ACC112 (cell line): Measurements from ENCODE around the gene WDR4.

Experiments used
- H2AFZ ChIP-seq: fragments of 200-600 bp; sonication (generic); one replicate; pipeline ENCODE4 v1.6.0; 2017; ENCODE audit warnings: antibody characterized with exemption, low read length; ENCODE audit not compliant: unreplicated experiment
- H3K27ac ChIP-seq: fragments of 200-600 bp; sonication (generic); 2 replicates; pipeline ENCODE4 v1.5.1; 2014; ENCODE audit warnings: low read depth, mild to moderate bottlenecking, antibody characterized with exemption, low read length, moderate library complexity
- H3K27me3 ChIP-seq: fragments of 200-600 bp; sonication (generic); 2 replicates; pipeline ENCODE4 v1.6.1; 2014; ENCODE audit warnings: mild to moderate bottlenecking, antibody characterized with exemption, low read length, moderate library complexity, mixed read lengths; ENCODE audit not compliant: insufficient read depth
- H3K36me3 ChIP-seq: fragments of 200-600 bp; sonication (generic); 2 replicates; pipeline ENCODE4 v1.6.1; 2016; ENCODE audit warnings: mild to moderate bottlenecking, antibody characterized with exemption, low read length, moderate library complexity, mixed read lengths; ENCODE audit not compliant: insufficient read depth
- H3K4me1 ChIP-seq: fragments of 200-600 bp; sonication (generic); one replicate; pipeline ENCODE4 v1.6.1; 2016; ENCODE audit warnings: low read length, mixed read lengths; ENCODE audit not compliant: insufficient read depth, unreplicated experiment, control insufficient read depth
- H3K4me3 ChIP-seq: fragments of 200-600 bp; sonication (generic); 2 replicates; pipeline ENCODE4 v1.5.1; 2014; ENCODE audit warnings: mild to moderate bottlenecking, low read depth, low read length
- H3K79me2 ChIP-seq: fragments of 200-600 bp; sonication (generic); one replicate; pipeline ENCODE4 v1.6.0; 2016; ENCODE audit warnings: low read length; ENCODE audit not compliant: control insufficient read depth, unreplicated experiment, insufficient read depth

Gene WDR4

DNA sequence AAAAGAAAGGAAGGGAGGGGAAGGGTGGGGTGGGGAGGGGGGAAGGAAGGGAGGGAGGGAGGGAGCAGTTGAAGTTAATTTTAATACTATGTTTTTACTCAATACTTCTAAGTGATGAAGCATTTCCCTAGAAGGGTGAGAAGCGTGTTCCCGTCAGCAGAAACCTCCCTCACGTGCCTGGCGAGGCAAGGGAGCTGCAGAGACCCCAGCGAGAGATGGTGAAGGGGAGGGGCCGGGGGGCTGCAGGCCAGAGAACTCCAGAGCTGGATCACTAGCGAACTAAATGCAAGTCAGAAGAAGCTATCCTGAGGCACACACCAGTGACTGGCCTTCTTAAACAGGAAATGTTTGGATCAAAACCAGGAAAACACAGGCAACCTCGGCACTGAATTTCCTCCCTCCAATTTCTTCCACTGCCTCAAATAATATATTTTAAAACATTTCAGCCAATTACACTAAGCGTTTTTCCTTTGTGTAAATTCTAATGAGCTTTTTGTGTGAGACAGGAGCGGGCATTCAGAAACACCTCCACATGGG, 18.0 kb downstream of the WDR4 start:
- peaks cover 7% of the 10 kb centered on the region; the same call in 1 of the 2 replicates for H3K36me3 ChIP-seq
- no peak overlapping the region for H3K4me3 ChIP-seq
- H2AFZ ChIP-seq = no peak overlapping the region
- no peak overlapping the region for H3K27ac ChIP-seq
- no peaks in the 10 kb centered on the region for H3K27me3 ChIP-seq
- H3K79me2 ChIP-seq = peaks cover 38% of the 10 kb centered on the region
- no peaks in the 10 kb centered on the region for H3K4me1 ChIP-seq

- H3K4me1 ChIP-seq = no peaks in the 10 kb centered on the region
- H3K4me3 ChIP-seq = no peak overlapping the region
- peaks cover 30% of the 10 kb centered on the region for H3K79me2 ChIP-seq
- no peak overlapping the region for H2AFZ ChIP-seq
- H3K27me3 ChIP-seq = no peaks in the 10 kb centered on the region
- peaks cover 7% of the 10 kb centered on the region; the same call in 1 of the 2 replicates for H3K36me3 ChIP-seq
- no peak overlapping the region for H3K27ac ChIP-seq
Observed at GRCh38 chr21:42860345-42860744, 19.0 kb downstream of the WDR4 start.

GRCh38 chr21:42859891-42860230, 19.5 kb downstream of the WDR4 start:
- no peaks in the 10 kb centered on the region for H3K4me1 ChIP-seq
- no peak overlapping the region for H2AFZ ChIP-seq
- H3K27ac ChIP-seq = no peak overlapping the region
- H3K27me3 ChIP-seq = no peaks in the 10 kb centered on the region
- peaks cover 30% of the 10 kb centered on the region for H3K79me2 ChIP-seq
- no peak overlapping the region for H3K4me3 ChIP-seq
- H3K36me3 ChIP-seq = peaks cover 7% of the 10 kb centered on the region; the same call in 1 of the 2 replicates

DNA sequence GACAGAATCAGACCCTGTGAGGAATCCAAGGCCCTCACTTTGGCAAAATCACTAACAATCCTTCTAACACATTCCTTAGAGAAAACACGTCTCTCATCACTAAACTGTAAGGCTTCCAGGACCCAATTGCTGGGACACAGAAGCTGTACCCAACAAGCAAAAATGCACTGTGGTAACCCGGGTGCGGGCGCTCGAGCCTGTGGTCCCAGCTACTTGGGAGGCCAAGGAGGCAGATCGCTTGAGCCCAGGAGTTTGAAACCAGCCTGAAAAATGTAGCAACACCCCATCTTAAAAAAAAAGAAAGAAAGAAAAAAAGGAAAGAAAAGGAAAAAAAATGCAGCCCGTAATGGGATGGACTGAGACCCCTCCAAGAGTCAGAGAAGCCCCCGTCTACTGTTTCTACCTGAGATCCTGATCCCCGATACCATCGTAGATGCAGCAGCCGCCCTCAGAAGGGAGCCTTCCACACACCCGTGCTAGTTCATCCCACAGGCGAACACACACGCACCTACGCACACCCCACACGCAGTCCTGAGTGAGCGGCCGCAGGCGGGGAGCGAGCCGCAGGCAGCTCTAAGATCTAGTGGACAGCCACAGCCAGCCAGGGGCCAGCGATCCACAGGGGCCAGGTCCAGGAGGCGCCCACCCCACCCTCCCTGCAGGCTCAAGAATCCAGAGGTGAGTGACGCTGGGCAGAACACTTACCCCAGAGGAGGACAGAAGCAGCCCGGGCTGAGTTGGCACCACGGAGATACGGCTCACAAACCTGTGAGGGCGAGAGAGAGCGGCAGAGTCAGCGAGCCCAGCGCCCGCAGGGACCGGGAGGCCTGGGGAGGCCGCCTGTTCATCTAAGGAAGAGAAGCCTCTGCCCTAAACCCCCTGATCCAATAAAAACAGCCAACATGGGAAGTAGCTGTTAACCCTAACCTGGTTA, 20.1 kb downstream of the WDR4 start:
- H3K4me3 ChIP-seq = no peak overlapping the region
- H3K36me3 ChIP-seq = peaks cover 9% of the 10 kb centered on the region; the same call in 1 of the 2 replicates
- no peak overlapping the region for H2AFZ ChIP-seq
- no peak overlapping the region for H3K27ac ChIP-seq
- H3K4me1 ChIP-seq = no peaks in the 10 kb centered on the region
- peaks cover 25% of the 10 kb centered on the region for H3K79me2 ChIP-seq
- no peaks in the 10 kb centered on the region for H3K27me3 ChIP-seq

DNA sequence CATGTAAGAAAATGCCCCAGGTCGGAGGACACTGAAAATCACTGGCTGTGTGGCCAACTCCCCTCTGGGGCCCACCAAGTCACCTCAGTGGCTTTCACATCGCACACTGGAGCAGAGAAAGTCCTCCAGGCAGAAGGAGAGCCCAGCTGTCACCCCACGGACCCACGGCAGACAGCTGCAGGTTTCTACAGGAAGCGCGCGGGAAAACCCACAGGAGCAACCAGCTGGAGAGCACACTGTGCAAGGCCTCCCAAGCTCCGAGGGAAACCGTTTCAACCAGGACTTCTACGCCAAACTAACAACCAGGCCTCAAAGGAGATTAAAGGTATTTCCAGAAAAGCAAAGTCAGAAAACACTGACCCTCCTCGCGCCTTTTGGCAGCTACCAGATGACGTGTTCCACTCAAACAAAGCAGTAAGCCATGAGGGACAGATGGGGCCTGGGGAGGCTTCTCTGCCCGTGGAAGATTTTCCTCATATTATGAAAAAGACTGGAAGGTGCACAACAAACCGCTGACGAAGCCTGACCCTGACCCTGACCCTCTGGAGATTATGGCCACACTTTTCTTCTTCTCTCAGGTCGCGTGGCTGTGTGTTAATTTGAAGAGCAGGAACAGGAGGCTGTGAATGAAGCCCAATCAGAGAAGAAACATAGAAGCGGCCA, 21.0 kb downstream of the WDR4 start:
- H3K36me3 ChIP-seq = peaks cover 11% of the 10 kb centered on the region; the same call in 1 of the 2 replicates
- no peaks in the 10 kb centered on the region for H3K4me1 ChIP-seq
- peaks cover 22% of the 10 kb centered on the region for H3K79me2 ChIP-seq

DNA sequence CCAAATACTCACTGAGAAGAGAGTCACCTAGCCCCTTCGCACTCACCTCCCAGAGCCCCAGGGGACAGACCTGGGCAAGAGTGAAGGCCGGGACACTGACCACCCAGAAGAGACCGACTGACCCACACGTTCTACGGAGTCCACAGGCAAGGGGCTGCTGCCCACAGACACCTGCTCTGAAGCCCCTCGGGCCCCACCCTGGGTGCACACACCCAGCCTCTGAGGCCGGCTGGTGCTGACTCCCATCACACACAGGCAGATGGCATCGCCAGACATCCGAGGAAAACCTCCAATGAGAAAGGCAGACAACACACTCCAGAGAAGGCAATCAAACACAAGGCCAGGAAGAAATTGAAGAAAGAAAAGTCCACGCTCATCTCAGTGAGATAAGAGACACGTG, 22.1 kb downstream of the WDR4 start:
- Histone ChIP-seq H3K4me1 (no peaks in the 10 kb centered on the region), H3K27me3 (no peaks in the 10 kb centered on the region), H3K4me3 (no peak overlapping the region), H2AFZ (no peak overlapping the region), H3K36me3 (peaks cover 9% of the 10 kb centered on the region; the same call in 1 of the 2 replicates), H3K27ac (no peak overlapping the region), H3K79me2 (peaks cover 15% of the 10 kb centered on the region)

More for the DNA sequence above, 21.0 kb downstream of the WDR4 start:
- Histone ChIP-seq H3K27ac (no peak overlapping the region), H3K4me3 (no peak overlapping the region), H2AFZ (no peak overlapping the region), H3K27me3 (no peaks in the 10 kb centered on the region)

DNA sequence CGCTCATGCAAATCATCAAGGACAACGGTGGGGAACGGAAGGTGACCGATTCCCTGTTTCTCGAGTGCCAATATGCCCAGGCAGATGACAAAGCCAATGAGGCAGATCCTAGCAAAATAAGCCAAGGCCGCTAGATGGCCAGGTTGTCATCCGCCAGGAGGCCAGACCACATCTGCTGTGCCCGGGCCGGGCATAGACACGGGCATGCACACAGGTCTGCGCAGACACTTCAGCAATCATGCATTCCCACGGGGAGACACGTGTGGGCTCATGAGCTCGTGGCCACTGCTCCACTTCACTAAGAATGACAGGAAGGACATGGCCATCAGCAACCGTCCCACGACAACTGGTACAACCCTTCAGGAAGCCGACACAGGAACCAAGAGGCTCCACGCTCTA, 23.4 kb downstream of the WDR4 start:
- Histone ChIP-seq H3K4me3 (no peak overlapping the region), H3K4me1 (no peaks in the 10 kb centered on the region), H3K79me2 (peaks cover 15% of the 10 kb centered on the region), H2AFZ (no peak overlapping the region), H3K27ac (no peak overlapping the region), H3K27me3 (no peaks in the 10 kb centered on the region), H3K36me3 (peaks cover 9% of the 10 kb centered on the region; the same call in 1 of the 2 replicates)

DNA sequence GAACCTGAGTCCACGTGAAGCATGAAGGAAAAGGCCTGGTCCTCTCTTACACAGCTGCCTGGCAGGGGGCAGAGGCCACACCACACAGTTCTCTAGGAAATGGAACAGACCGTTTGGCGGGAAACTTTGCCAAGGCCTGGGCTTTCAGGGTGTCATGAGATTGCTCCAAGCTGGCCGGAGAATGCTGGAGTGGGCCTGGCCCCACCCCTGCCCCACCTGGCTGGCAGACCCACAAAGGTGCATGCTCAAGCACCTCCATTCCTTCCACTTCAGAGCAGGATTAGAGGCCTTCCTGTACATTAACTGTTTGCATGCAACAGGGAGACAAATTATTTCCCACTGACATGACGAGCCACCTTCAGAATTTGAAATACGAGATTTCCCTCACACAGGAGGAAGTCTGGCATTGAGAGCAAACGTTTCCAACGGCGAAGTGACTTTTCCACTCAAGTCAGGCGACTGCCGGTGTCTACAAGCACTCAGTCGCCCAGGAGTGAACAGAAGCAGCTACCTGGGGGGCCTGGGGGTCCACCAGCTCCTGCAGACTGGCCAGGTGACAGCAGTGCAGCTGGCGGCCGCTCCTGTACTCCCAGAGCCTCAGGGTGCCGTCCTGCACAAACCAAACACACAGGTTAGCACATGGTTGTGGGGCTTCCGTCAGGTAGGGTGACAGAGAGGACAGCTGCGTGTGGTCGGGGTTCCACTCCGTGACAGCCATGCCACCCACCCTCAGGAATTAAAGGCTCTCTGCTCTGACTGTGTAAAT, 24.0 kb downstream of the WDR4 start:
- Histone ChIP-seq H3K27me3 (no peaks in the 10 kb centered on the region), H3K4me1 (no peaks in the 10 kb centered on the region), H3K79me2 (peaks cover 14% of the 10 kb centered on the region), H2AFZ (no peak overlapping the region), H3K36me3 (peaks cover 9% of the 10 kb centered on the region; the same call in 1 of the 2 replicates), H3K4me3 (no peak overlapping the region), H3K27ac (no peak overlapping the region)

DNA sequence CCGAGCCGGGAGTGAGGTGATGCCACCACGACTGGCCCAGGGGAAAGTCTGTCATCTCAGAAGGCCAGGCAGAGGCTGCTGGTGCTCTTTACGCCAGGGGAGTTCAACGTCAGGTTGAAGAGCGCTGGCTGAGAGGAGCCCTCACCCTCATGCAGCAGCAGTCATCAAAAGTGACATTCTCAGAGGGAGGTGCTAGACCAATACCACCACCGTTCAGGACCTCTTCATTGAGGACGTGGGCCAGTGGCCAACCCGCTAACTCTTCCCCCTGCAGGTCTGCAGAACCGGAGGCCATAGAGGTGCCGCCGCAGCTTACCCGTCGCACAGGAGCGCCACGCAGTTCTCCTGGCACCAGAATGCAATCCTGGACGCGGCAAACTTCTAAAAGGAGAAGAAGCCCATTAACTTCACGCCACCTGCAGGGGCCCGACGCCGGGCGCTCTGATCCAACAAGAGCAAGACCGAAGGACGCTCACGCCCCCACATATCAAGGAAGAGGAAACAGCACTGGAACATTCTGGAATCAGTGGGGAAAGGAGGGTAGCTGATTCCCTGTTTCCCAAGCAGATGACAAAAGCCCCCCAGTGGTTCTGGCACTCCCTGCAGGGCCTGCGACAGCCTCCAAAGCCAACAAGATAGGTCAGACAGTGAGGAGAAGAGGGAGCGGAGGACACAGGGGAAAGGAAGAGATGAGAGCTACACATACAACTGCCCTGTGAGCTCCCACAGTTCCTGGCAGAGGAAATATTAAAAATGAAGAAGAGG, 24.9 kb downstream of the WDR4 start:
- Histone ChIP-seq H3K79me2 (peaks cover 9% of the 10 kb centered on the region), H3K27ac (no peak overlapping the region), H3K4me1 (no peaks in the 10 kb centered on the region), H3K4me3 (no peak overlapping the region), H2AFZ (no peak overlapping the region), H3K36me3 (peaks cover 12% of the 10 kb centered on the region; the same call in 1 of the 2 replicates), H3K27me3 (no peaks in the 10 kb centered on the region)
